ENCODE measurements around the gene TRPV2.

Gene TRPV2

GRCh38 chr17:16418685-16419068 is 3.3 kb downstream of the TRPV2 start:
- TF ChIP-seq YY1 (IDR thresholded peaks at IDR 0.05; ENCODE audit: insufficient read depth, insufficient read length) (no peak), ZNF274 (IDR thresholded peaks at IDR 0.05; ENCODE audit: low read depth, low read length) (no peak), SUZ12 (IDR thresholded peaks at IDR 0.05; ENCODE audit: extremely low read depth, insufficient read depth, insufficient read length) (no peak)
- DNase-seq (ENCODE audit: low read depth, low spot score), result no peak
- Histone ChIP-seq H3K36me3 (ENCODE audit: insufficient read depth, insufficient read length, low read length) (no peaks in the 10 kb centered on the region), H3K4me1 (ENCODE audit: insufficient read depth, insufficient read length) (peaks cover 10% of the 10 kb centered on the region), H3K9me3 (ENCODE audit: insufficient read depth, low read length) (no peaks in the 10 kb centered on the region), H3K9ac (ENCODE audit: insufficient read length, low read depth) (no peak overlapping the region), H3K4me3 (ENCODE audit: insufficient read length, low read depth) (no peak overlapping the region), H3K27me3 (ENCODE audit: insufficient read depth, insufficient read length) (no peaks in the 10 kb centered on the region)

DNA sequence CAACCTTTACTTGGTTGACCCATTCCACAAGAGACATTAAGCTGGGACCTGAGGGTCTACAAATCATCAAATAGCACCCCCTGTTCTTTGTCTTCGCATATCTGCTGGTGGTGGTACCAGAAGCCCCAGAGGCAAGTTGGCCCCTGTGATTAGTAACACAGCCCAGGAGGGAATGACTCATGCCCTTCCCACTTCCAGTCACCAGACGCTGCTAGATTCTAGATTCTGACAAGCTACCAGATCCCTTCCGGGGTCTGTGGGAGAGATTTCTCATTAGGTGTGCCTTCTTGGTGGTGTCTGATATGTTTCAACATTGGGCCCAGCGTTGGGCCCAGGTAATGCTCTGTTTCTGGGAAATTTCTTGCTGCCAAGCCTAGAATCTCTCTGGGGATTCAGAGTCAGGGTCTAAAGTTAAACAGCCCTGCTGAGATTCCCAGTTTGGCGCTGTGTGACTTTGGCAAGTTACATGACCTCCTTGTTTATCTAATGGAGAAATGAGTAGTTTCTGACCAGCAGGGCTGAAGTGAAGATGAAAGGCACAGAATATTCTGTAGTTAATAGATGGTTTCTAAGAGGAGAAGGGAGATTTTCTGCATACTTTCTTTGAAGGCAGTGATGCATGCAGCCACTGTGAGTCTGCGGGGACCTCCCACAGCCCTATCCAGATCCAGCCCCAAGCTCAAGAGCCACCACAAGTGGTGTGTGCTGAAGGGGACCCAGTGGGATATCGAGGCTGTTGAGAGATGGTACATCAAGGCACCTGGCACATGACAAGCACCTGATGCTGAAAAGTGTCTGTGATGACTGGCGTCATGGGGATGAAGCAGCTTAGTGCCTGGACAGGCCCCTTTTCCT is 3.9 kb downstream of the TRPV2 start:
- Histone ChIP-seq H3K9ac (ENCODE audit: insufficient read length, low read depth) (no peak overlapping the region), H3K4me3 (ENCODE audit: insufficient read length, low read depth) (no peak overlapping the region), H3K4me1 (ENCODE audit: insufficient read depth, insufficient read length) (peaks cover 10% of the 10 kb centered on the region), H3K36me3 (ENCODE audit: insufficient read depth, insufficient read length, low read length) (no peaks in the 10 kb centered on the region), H3K27me3 (ENCODE audit: insufficient read depth, insufficient read length) (no peaks in the 10 kb centered on the region), H3K9me3 (ENCODE audit: insufficient read depth, low read length) (no peaks in the 10 kb centered on the region)
- no peak for TF ChIP-seq ZNF274 (IDR thresholded peaks at IDR 0.05; ENCODE audit: low read depth, low read length)
- TF ChIP-seq SUZ12 (IDR thresholded peaks at IDR 0.05; ENCODE audit: extremely low read depth, insufficient read depth, insufficient read length), result no peak
- TF ChIP-seq YY1 (IDR thresholded peaks at IDR 0.05; ENCODE audit: insufficient read depth, insufficient read length), result no peak
- DNase-seq (ENCODE audit: low read depth, low spot score), result no peak

- DNase-seq (ENCODE audit: low read depth, low spot score), result no peak
- Histone ChIP-seq H3K27me3 (ENCODE audit: insufficient read depth, insufficient read length) (no peaks in the 10 kb centered on the region), H3K4me3 (ENCODE audit: insufficient read length, low read depth) (no peak overlapping the region), H3K36me3 (ENCODE audit: insufficient read depth, insufficient read length, low read length) (no peaks in the 10 kb centered on the region), H3K9ac (ENCODE audit: insufficient read length, low read depth) (no peak overlapping the region), H3K4me1 (ENCODE audit: insufficient read depth, insufficient read length) (peaks cover 10% of the 10 kb centered on the region), H3K9me3 (ENCODE audit: insufficient read depth, low read length) (no peaks in the 10 kb centered on the region)
- no peak for TF ChIP-seq YY1 (IDR thresholded peaks at IDR 0.05; ENCODE audit: insufficient read depth, insufficient read length)
- no peak for TF ChIP-seq SUZ12 (IDR thresholded peaks at IDR 0.05; ENCODE audit: extremely low read depth, insufficient read depth, insufficient read length)
- no peak for TF ChIP-seq ZNF274 (IDR thresholded peaks at IDR 0.05; ENCODE audit: low read depth, low read length)
Measured at GRCh38 chr17:16419929-16420271, 4.5 kb downstream of the TRPV2 start.

DNA sequence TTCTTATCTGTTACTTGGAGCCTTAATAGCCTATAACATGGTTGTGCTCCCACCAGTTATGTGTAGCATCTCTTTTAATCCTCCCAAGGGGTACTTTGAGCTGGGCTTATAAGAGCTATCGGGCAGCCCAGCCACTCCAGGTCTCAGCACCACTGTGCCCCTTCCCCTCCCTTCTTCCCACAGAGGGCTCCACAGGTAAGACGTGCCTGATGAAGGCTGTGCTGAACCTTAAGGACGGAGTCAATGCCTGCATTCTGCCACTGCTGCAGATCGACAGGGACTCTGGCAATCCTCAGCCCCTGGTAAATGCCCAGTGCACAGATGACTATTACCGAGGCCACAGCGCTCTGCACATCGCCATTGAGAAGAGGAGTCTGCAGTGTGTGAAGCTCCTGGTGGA is 7.0 kb downstream of the TRPV2 start:
- H3K4me3 ChIP-seq (ENCODE audit: insufficient read length, low read depth), result no peak overlapping the region
- no peak for DNase-seq (ENCODE audit: low read depth, low spot score)
- H3K36me3 ChIP-seq (ENCODE audit: insufficient read depth, insufficient read length, low read length), result no peaks in the 10 kb centered on the region

DNA sequence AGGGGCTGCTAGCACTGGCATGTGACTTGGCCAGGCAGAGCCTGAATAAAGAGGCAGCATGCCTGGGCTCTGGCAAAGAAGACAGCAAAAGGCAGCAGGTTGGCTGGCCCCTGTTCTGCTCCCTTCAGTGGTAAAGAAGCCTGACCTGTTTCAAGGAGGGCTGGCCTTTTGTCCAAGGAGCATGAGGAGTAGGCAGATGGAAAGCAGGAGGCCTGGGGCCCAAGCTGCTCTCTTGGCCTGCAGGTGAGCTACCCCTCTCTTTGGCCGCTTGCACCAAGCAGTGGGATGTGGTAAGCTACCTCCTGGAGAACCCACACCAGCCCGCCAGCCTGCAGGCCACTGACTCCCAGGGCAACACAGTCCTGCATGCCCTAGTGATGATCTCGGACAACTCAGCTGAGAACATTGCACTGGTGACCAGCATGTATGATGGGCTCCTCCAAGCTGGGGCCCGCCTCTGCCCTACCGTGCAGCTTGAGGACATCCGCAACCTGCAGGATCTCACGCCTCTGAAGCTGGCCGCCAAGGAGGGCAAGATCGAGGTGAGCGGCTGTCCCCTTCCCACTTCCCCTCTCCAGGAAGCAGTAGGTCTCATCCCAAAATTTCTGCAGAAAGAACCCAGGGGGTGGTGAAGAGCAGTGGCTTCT is 8.0 kb downstream of the TRPV2 start:
- H3K27me3 ChIP-seq (ENCODE audit: insufficient read depth, insufficient read length), result no peaks in the 10 kb centered on the region
- no peak for DNase-seq (ENCODE audit: low read depth, low spot score)
- no peaks in the 10 kb centered on the region for H3K9me3 ChIP-seq (ENCODE audit: insufficient read depth, low read length)
- H3K4me1 ChIP-seq (ENCODE audit: insufficient read depth, insufficient read length), result peaks cover 11% of the 10 kb centered on the region
- TF ChIP-seq YY1 (IDR thresholded peaks at IDR 0.05; ENCODE audit: insufficient read depth, insufficient read length) (no peak), SUZ12 (IDR thresholded peaks at IDR 0.05; ENCODE audit: extremely low read depth, insufficient read depth, insufficient read length) (no peak), ZNF274 (IDR thresholded peaks at IDR 0.05; ENCODE audit: low read depth, low read length) (no peak)
- H3K36me3 ChIP-seq (ENCODE audit: insufficient read depth, insufficient read length, low read length), result no peaks in the 10 kb centered on the region
- no peak overlapping the region for H3K4me3 ChIP-seq (ENCODE audit: insufficient read length, low read depth)
- H3K9ac ChIP-seq (ENCODE audit: insufficient read length, low read depth), result no peak overlapping the region

More for the DNA sequence above, 7.0 kb downstream of the TRPV2 start:
- Histone ChIP-seq H3K4me1 (ENCODE audit: insufficient read depth, insufficient read length) (peaks cover 9% of the 10 kb centered on the region), H3K9ac (ENCODE audit: insufficient read length, low read depth) (no peak overlapping the region), H3K9me3 (ENCODE audit: insufficient read depth, low read length) (no peaks in the 10 kb centered on the region), H3K27me3 (ENCODE audit: insufficient read depth, insufficient read length) (no peaks in the 10 kb centered on the region)
- no peak for TF ChIP-seq YY1 (IDR thresholded peaks at IDR 0.05; ENCODE audit: insufficient read depth, insufficient read length)
- no peak for TF ChIP-seq ZNF274 (IDR thresholded peaks at IDR 0.05; ENCODE audit: low read depth, low read length)
- TF ChIP-seq SUZ12 (IDR thresholded peaks at IDR 0.05; ENCODE audit: extremely low read depth, insufficient read depth, insufficient read length), result no peak

GRCh38 chr17:16425202-16425601 is 9.8 kb downstream of the TRPV2 start:
- Histone ChIP-seq H3K36me3 (ENCODE audit: insufficient read depth, insufficient read length, low read length) (no peaks in the 10 kb centered on the region), H3K4me3 (ENCODE audit: insufficient read length, low read depth) (no peak overlapping the region), H3K4me1 (ENCODE audit: insufficient read depth, insufficient read length) (peaks cover 8% of the 10 kb centered on the region), H3K9me3 (ENCODE audit: insufficient read depth, low read length) (no peaks in the 10 kb centered on the region), H3K27me3 (ENCODE audit: insufficient read depth, insufficient read length) (no peaks in the 10 kb centered on the region), H3K9ac (ENCODE audit: insufficient read length, low read depth) (no peak overlapping the region)
- TF ChIP-seq ZNF274 (IDR thresholded peaks at IDR 0.05; ENCODE audit: low read depth, low read length) (no peak), SUZ12 (IDR thresholded peaks at IDR 0.05; ENCODE audit: extremely low read depth, insufficient read depth, insufficient read length) (no peak), YY1 (IDR thresholded peaks at IDR 0.05; ENCODE audit: insufficient read depth, insufficient read length) (no peak)
- DNase-seq (ENCODE audit: low read depth, low spot score), result no peak

Data from NT2/D1 (cell line).